H1 (cell line): ENCODE measurements around the gene GRPR. TPM values are rescaled to one million over a fixed set of nuclear protein-coding genes. Genes with fewer than 3 reads are reported as not detected.

Experiments
- CTCF ChIA-PET: fragments of 300-600 bp; sonication (Branson Sonifier 250); formaldehyde crosslinking; loops from one replicate; lab custom pipeline; 2021; ENCODE audit not compliant: partially characterized antibody; lab: Charles Lee
- POLR2A ChIA-PET: fragments of 300-600 bp; sonication (Branson Sonifier 250); formaldehyde crosslinking; loops from one replicate; lab custom pipeline; 2021; ENCODE audit warnings: inconsistent platforms; ENCODE audit not compliant: partially characterized antibody; lab: Charles Lee
- DNase-seq, 2 experiments: peaks; one replicate each; pipeline versions ENCODE4 v3.0.0 to v3.0.0-alpha.2; 2010 to 2022; ENCODE audit warnings: low spot score in 2 of 2, low read depth in 1 of 2, mixed read lengths in 1 of 2
- FAIRE-seq: peaks from 2 replicates; lab custom pipeline; 2011; peaks lifted over from hg19 to GRCh38; lab: Jason Lieb, UNC
- H2AFZ ChIP-seq: 2 replicates; pipeline ENCODE4 v1.8.1; 2012; ENCODE audit warnings: low read length, inconsistent platforms
- H2AK5ac ChIP-seq: 2 replicates; pipeline ENCODE4 v1.6.1; 2013; ENCODE audit warnings: low read depth, low read length
- H2BK120ac ChIP-seq: replicated peaks from 2 replicates; pipeline ENCODE3; 2013; ENCODE audit warnings: low read depth, low read length, inconsistent platforms
- H2BK12ac ChIP-seq: 2 replicates; pipeline ENCODE4 v1.6.1; 2013; ENCODE audit warnings: low read depth, low read length
- H2BK15ac ChIP-seq: 2 replicates; pipeline ENCODE4 v1.6.1; 2013; ENCODE audit warnings: low read length
- H2BK20ac ChIP-seq: 2 replicates; pipeline ENCODE4 v1.6.1; 2013; ENCODE audit warnings: low read length
- H2BK5ac ChIP-seq: 2 replicates; pipeline ENCODE4 v1.6.1; 2013; ENCODE audit warnings: low read depth, low read length
- H3K14ac ChIP-seq: 2 replicates; pipeline ENCODE4 v1.6.1; 2013; ENCODE audit warnings: inconsistent platforms; ENCODE audit not compliant: insufficient read length
- H3K18ac ChIP-seq: 2 replicates; pipeline ENCODE4 v1.6.1; 2013; ENCODE audit warnings: low read length; ENCODE audit errors: extremely low read depth
- H3K23ac ChIP-seq: 2 replicates; pipeline ENCODE4 v1.6.1; 2013; ENCODE audit warnings: inconsistent platforms; ENCODE audit not compliant: insufficient read length
- H3K23me2 ChIP-seq: 2 replicates; pipeline ENCODE4 v1.6.1; 2013; ENCODE audit warnings: low read depth, low read length
- H3K27ac ChIP-seq: 2 replicates; pipeline ENCODE4 v1.6.1; 2011; ENCODE audit warnings: low read depth, low read length, inconsistent platforms
- H3K27me3 ChIP-seq, 4 experiments: replicated peaks in 1 of 4; 1 replicate in 1 of 4; 2 replicates in 3 of 4; pipeline versions ENCODE4 v1.6.1 to v1.8.1; 2011 to 2013; ENCODE audit warnings: low read length in 3 of 4, mild to moderate bottlenecking in 3 of 4, inconsistent platforms in 2 of 4, mixed read lengths in 2 of 4, moderate library complexity in 1 of 4; ENCODE audit not compliant: control insufficient read depth in 3 of 4, insufficient read depth in 3 of 4; ENCODE audit errors: extremely low read depth in 1 of 4
- H3K36me3 ChIP-seq, 4 experiments: 2 replicates each; pipeline versions ENCODE4 v1.6.1 to v1.8.1; 2011 to 2013; ENCODE audit warnings: mild to moderate bottlenecking in 4 of 4, low read length in 3 of 4, moderate library complexity in 2 of 4, control low read depth in 1 of 4, inconsistent platforms in 1 of 4; ENCODE audit not compliant: insufficient read depth in 4 of 4, control insufficient read depth in 2 of 4
- H3K4ac ChIP-seq: replicated peaks from 2 replicates; pipeline ENCODE3; 2013; ENCODE audit warnings: low read length, low read depth, mixed read lengths, inconsistent platforms; ENCODE audit not compliant: insufficient read length
- H3K4me1 ChIP-seq, 4 experiments: replicated peaks in 1 of 4; 1 replicate in 1 of 4; 2 replicates in 3 of 4; pipeline versions ENCODE4 v1.6.1 to v1.8.1; 2011 to 2013; ENCODE audit warnings: low read length in 3 of 4, inconsistent platforms in 2 of 4, mixed read lengths in 1 of 4; ENCODE audit not compliant: insufficient read depth in 4 of 4, control insufficient read depth in 3 of 4
- H3K4me2 ChIP-seq, 2 experiments: 2 replicates each; pipeline versions ENCODE4 v1.6.1 to v1.8.1; 2011 to 2013; ENCODE audit warnings: low read depth in 2 of 2, low read length in 2 of 2, control low read depth in 1 of 2, inconsistent platforms in 1 of 2, mild to moderate bottlenecking in 1 of 2; ENCODE audit not compliant: insufficient read depth in 1 of 2
- H3K4me3 ChIP-seq, 4 experiments: fragments of 200-600, 300-600 bp in 1 of 4; sonication (generic), shearing (Covaris generic), sonication (Bioruptor Twin) in 1 of 4; 2 replicates each; pipeline versions ENCODE4 v1.5.1 to v1.8.1; 2011 to 2016; ENCODE audit warnings: low read length in 4 of 4, low read depth in 3 of 4, control low read depth in 2 of 4, inconsistent platforms in 2 of 4, mild to moderate bottlenecking in 2 of 4, mixed read lengths in 1 of 4, moderate library complexity in 1 of 4; ENCODE audit not compliant: insufficient read depth in 2 of 4; ENCODE audit errors: extremely low read depth in 1 of 4
- H3K56ac ChIP-seq: replicated peaks from 2 replicates; pipeline ENCODE3; 2013; ENCODE audit warnings: low read depth, mild to moderate bottlenecking, mixed read lengths, low read length, inconsistent platforms; ENCODE audit not compliant: insufficient read length
- H3K79me1 ChIP-seq: 2 replicates; pipeline ENCODE4 v1.6.1; 2013; ENCODE audit warnings: low read depth, low read length, control low read depth
- H3K79me2 ChIP-seq, 2 experiments: 2 replicates each; pipeline versions ENCODE4 v1.6.1 to v1.8.1; 2012 to 2013; ENCODE audit warnings: low read length in 2 of 2, mild to moderate bottlenecking in 2 of 2, inconsistent platforms in 1 of 2; ENCODE audit not compliant: insufficient read depth in 2 of 2, control insufficient read depth in 1 of 2
- H3K9ac ChIP-seq, 4 experiments: replicated peaks in 1 of 4; 1 replicate in 1 of 4; 2 replicates in 3 of 4; pipeline versions ENCODE4 v1.6.1 to v1.8.1; 2011 to 2013; ENCODE audit warnings: low read depth in 3 of 4, low read length in 3 of 4, control low read depth in 2 of 4, mild to moderate bottlenecking in 2 of 4, moderate library complexity in 2 of 4, inconsistent platforms in 1 of 4; ENCODE audit errors: extremely low read depth in 1 of 4
- H3K9me3 ChIP-seq, 2 experiments: 2 replicates each; pipeline versions ENCODE4 v1.6.1 to v1.8.1; 2012 to 2013; ENCODE audit warnings: mild to moderate bottlenecking in 2 of 2, moderate library complexity in 2 of 2, control low read depth in 1 of 2, inconsistent platforms in 1 of 2, low read depth in 1 of 2, low read length in 1 of 2, mixed read lengths in 1 of 2; ENCODE audit not compliant: insufficient read depth in 2 of 2
- H4K20me1 ChIP-seq, 2 experiments: replicated peaks in 1 of 2; 2 replicates each; pipeline versions ENCODE3 to v1.8.1; 2011 to 2013; ENCODE audit warnings: inconsistent platforms in 2 of 2, low read length in 2 of 2, mild to moderate bottlenecking in 1 of 2; ENCODE audit not compliant: insufficient read depth in 2 of 2, control insufficient read depth in 1 of 2
- H4K5ac ChIP-seq: 2 replicates; pipeline ENCODE4 v1.6.1; 2013; ENCODE audit warnings: low read length, low read depth, mixed read lengths, inconsistent platforms; ENCODE audit not compliant: insufficient read length
- H4K8ac ChIP-seq: 2 replicates; pipeline ENCODE4 v1.8.0; 2013; ENCODE audit warnings: mild to moderate bottlenecking, moderate library complexity, low read length, inconsistent platforms; ENCODE audit not compliant: insufficient read depth; ENCODE audit errors: extremely low read depth
- H4K91ac ChIP-seq: replicated peaks from 2 replicates; pipeline ENCODE3; 2013; ENCODE audit warnings: low read length, mixed read lengths, inconsistent platforms; ENCODE audit not compliant: insufficient read length
- CEBPB ChIP-seq: IDR thresholded peaks from 2 replicates; pipeline ENCODE4 v1.6.1; 2012; ENCODE audit warnings: low read depth, low read length
- KDM4A ChIP-seq: IDR thresholded peaks from one replicate; pipeline ENCODE4 v1.7.1; 2012; ENCODE audit warnings: low read depth, mild to moderate bottlenecking, moderate library complexity, low read length, inconsistent platforms; ENCODE audit not compliant: severe bottlenecking
- NANOG ChIP-seq: IDR thresholded peaks from 2 replicates; pipeline ENCODE4 v1.6.1; 2011; ENCODE audit warnings: low read length, low read depth, mild to moderate bottlenecking, inconsistent platforms; ENCODE audit not compliant: insufficient read depth, poor library complexity, severe bottlenecking
- RAD21 ChIP-seq, 2 experiments: IDR thresholded peaks in 1 of 2; conservative IDR thresholded peaks in 1 of 2; 2 replicates each; pipeline ENCODE4 v1.6.1; 2011; ENCODE audit warnings: low read depth in 2 of 2, low read length in 2 of 2, improper control_type of control experiment in 1 of 2, inconsistent platforms in 1 of 2, mild to moderate bottlenecking in 1 of 2, moderate library complexity in 1 of 2
- TBP ChIP-seq: IDR thresholded peaks from 2 replicates; pipeline ENCODE4 v1.6.1; 2011; ENCODE audit warnings: low read depth, low read length, improper control_type of control experiment
- WGBS, 2 experiments: shearing (Covaris generic) in 1 of 2; methylation state at CpG; one replicate each; pipeline versions ENCODE4 v1.1.6 to v1.1.7; 2013 to 2015; ENCODE audit warnings: low lambda C conversion rate in 2 of 2, mixed read lengths in 2 of 2, inconsistent platforms in 1 of 2, low coverage in 1 of 2, missing lambda C conversion rate in 1 of 2; ENCODE audit not compliant: insufficient replicate concordance in 2 of 2, insufficient coverage in 1 of 2, insufficient read length in 1 of 2; ENCODE audit errors: extremely low coverage in 1 of 2, missing lambda C conversion rate in 1 of 2; 5-methylcytosine and 5-hydroxymethylcytosine counted together
- polyA plus RNA-seq, 7 experiments: library from polyadenylated mRNA; depleted of rRNA in 3 of 7; stranded (reverse) in 5 of 7; unstranded in 2 of 7; fragments of >200 nt in 5 of 7; fragments of 200-250 nt in 2 of 7; gene quantifications; 1 replicate in 5 of 7; 2 replicates in 1 of 7; 4 replicates in 1 of 7; pipeline versions ENCODE4 v1.2.1 to v1.2.3, GENCODE V29; 2011 to 2013; ENCODE audit warnings: missing spikeins in 2 of 7, mixed read lengths in 2 of 7
- total RNA-seq: library from RNA; stranded (reverse); fragmentation: NEBNext Ultra II Directional; extraction: Animal tissue kit (Norgen Biotek cat#: 25700); gene quantifications from 2 replicates; pipeline ENCODE4 v1.2.1, GENCODE V29; 2021

The GRPR gene
- total and polyA plus RNA-seq, 2 of the 8 experiments (the other 6 are each of a cell fraction or from before 2014, with no cell fraction given) = 18.6 to 78.4 TPM

DNA sequence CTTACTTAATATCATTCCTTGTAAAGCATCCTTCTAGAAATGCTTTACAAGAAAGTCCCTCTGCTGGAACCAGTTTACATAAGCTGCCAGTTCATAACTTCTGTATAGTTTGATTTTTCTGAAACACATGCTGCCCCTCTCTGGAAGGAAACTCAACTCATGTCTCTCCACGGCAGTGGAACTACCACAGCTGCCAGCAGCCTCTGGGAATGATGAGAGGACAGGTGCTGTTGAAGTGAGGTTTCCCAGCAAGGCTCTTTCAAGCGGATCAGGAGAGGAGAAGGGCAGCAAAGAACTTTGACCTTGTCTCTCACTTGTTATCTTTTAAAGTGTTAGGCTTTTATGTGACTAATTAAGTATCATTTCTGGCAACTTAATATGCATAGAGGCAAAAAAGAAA is 7.3 kb downstream of the GRPR start:
- H2BK12ac ChIP-seq = no peak overlapping the region
- no peak overlapping the region for H2BK5ac ChIP-seq
- no peak overlapping the region for H2AK5ac ChIP-seq
- H2BK15ac ChIP-seq = no peak overlapping the region
- CTCF ChIA-PET = interaction anchor here (1.0 to 1.6 kb wide), 3 partner anchors 25 to 258 kb away, joined by 3 to 7 read pairs (median 3); no protein-coding TSS in a partner anchor
- no peaks in the 10 kb centered on the region for H4K20me1 ChIP-seq
- no peak overlapping the region for H4K91ac ChIP-seq
- POLR2A ChIA-PET = no interaction called here
- peak overlapping the region in 1 of 2 experiments; percentile 98; a peak in 3 of 4 replicates for H3K4me2 ChIP-seq
- H2BK20ac ChIP-seq = no peak overlapping the region
- H4K8ac ChIP-seq = no peak overlapping the region
- H2BK120ac ChIP-seq = no peak overlapping the region
- no peak overlapping the region for H4K5ac ChIP-seq
- no peaks in the 10 kb centered on the region for H3K23me2 ChIP-seq
- no peak overlapping the region for H3K9ac ChIP-seq
- H3K79me2 ChIP-seq = peaks cover 41 to 99% of the 10 kb centered on the region in 2 experiments
- no peak overlapping the region for H3K56ac ChIP-seq
- no peak overlapping the region for H3K14ac ChIP-seq
- no peak overlapping the region for H3K23ac ChIP-seq
- H2AFZ ChIP-seq = no peak overlapping the region
- H3K27ac ChIP-seq = no peak overlapping the region
- H3K4me3 ChIP-seq = peak overlapping the region in 2 of 4 experiments; percentile 34 to 45; a peak in 1 of 8 replicates
- DNase-seq (no peak), FAIRE-seq (peak; percentile 42)
- H3K9me3 ChIP-seq = no peaks in the 10 kb centered on the region
- WGBS, 2 experiments = 73% methylated on average over 2 of the region's 2 CpGs; no CpG with 5 or more reads in 1 of the 2 experiments
- H3K4me1 ChIP-seq = peaks cover 0 to 6% (median under 1%) of the 10 kb centered on the region in 4 experiments; a peak in 3 of 7 replicates
- peaks cover 0 to 76% (median 0%) of the 10 kb centered on the region in 4 experiments; a peak in 2 of 8 replicates for H3K36me3 ChIP-seq
- no peaks in the 10 kb centered on the region for H3K27me3 ChIP-seq
- H3K18ac ChIP-seq = no peak overlapping the region
- H3K79me1 ChIP-seq = no peaks in the 10 kb centered on the region
- H3K4ac ChIP-seq = no peak overlapping the region
- TF ChIP-seq RAD21 (IDR thresholded peaks at IDR 0.05 in 1 of 2, conservative IDR thresholded peaks at IDR 0.05 in 1 of 2; ENCODE audit: low read depth in 2 of 2, low read length in 2 of 2) (no peak), TBP (no peak), KDM4A (no peak), CEBPB (no peak), NANOG (no peak)
